H9 (cell line): ENCODE data around the gene SCN3A. TPM values are rescaled to one million over a fixed set of nuclear protein-coding genes. Genes with fewer than 3 reads are reported as not detected.

Experiments
- DNase-seq: peaks from one replicate; pipeline ENCODE4 v3.0.0-alpha.2; 2017
- H2AFZ ChIP-seq: one replicate; pipeline ENCODE4 v1.6.1; 2013; ENCODE audit warnings: mild to moderate bottlenecking, low read length, control low read depth, moderate library complexity
- H2AK5ac ChIP-seq: 2 replicates; pipeline ENCODE4 v1.6.1; 2013; ENCODE audit warnings: low read length, control low read depth, mixed read lengths; ENCODE audit not compliant: insufficient read length
- H2BK120ac ChIP-seq: one replicate; pipeline ENCODE4 v1.6.1; 2013; ENCODE audit warnings: low read depth, mild to moderate bottlenecking, low read length, control low read depth, inconsistent platforms; ENCODE audit not compliant: poor library complexity, severe bottlenecking
- H2BK12ac ChIP-seq: 2 replicates; pipeline ENCODE4 v1.6.1; 2013; ENCODE audit warnings: low read length, control low read depth, mixed read lengths, low read depth; ENCODE audit not compliant: insufficient read length
- H2BK15ac ChIP-seq: 2 replicates; pipeline ENCODE4 v1.6.1; 2013; ENCODE audit warnings: low read depth, low read length, control low read depth
- H2BK20ac ChIP-seq: one replicate; pipeline ENCODE4 v1.6.1; 2013; ENCODE audit warnings: low read depth, mild to moderate bottlenecking, low read length, control low read depth, inconsistent platforms; ENCODE audit not compliant: poor library complexity, severe bottlenecking
- H2BK5ac ChIP-seq: 2 replicates; pipeline ENCODE4 v1.6.1; 2013; ENCODE audit warnings: low read length, control low read depth, mixed read lengths; ENCODE audit not compliant: insufficient read length
- H3K14ac ChIP-seq: 2 replicates; pipeline ENCODE4 v1.6.1; 2013; ENCODE audit warnings: low read length, control low read depth; ENCODE audit not compliant: insufficient read depth
- H3K18ac ChIP-seq: 2 replicates; pipeline ENCODE4 v1.6.1; 2013; ENCODE audit warnings: low read depth, mild to moderate bottlenecking, mixed read lengths, low read length, control low read depth; ENCODE audit not compliant: insufficient read length
- H3K23ac ChIP-seq: 2 replicates; pipeline ENCODE4 v1.6.1; 2013; ENCODE audit warnings: low read length, control low read depth, mixed read lengths, low read depth; ENCODE audit not compliant: insufficient read length
- H3K23me2 ChIP-seq: 2 replicates; pipeline ENCODE4 v1.6.1; 2013; ENCODE audit warnings: low read depth, mild to moderate bottlenecking, mixed read lengths, low read length, control low read depth; ENCODE audit not compliant: insufficient read length, poor library complexity, severe bottlenecking
- H3K27ac ChIP-seq: 2 replicates; pipeline ENCODE4 v1.5.1; 2013; ENCODE audit warnings: low read length, control low read depth, mixed read lengths, low read depth; ENCODE audit not compliant: insufficient read length
- H3K27me3 ChIP-seq: 2 replicates; pipeline ENCODE4 v1.6.1; 2013; ENCODE audit warnings: low read length, control low read depth, inconsistent platforms; ENCODE audit not compliant: insufficient read depth
- H3K4ac ChIP-seq: 2 replicates; pipeline ENCODE4 v1.6.1; 2013; ENCODE audit warnings: low read depth, mild to moderate bottlenecking, control low read depth, inconsistent platforms, low read length, moderate library complexity
- H3K4me1 ChIP-seq: 2 replicates; pipeline ENCODE4 v1.6.1; 2013; ENCODE audit warnings: low read length, control low read depth, inconsistent platforms; ENCODE audit not compliant: insufficient read depth
- H3K4me2 ChIP-seq: 2 replicates; pipeline ENCODE4 v1.6.1; 2013; ENCODE audit warnings: low read length, control low read depth, mixed read lengths; ENCODE audit not compliant: insufficient read length, insufficient read depth
- H3K56ac ChIP-seq: 2 replicates; pipeline ENCODE4 v1.6.1; 2013; ENCODE audit warnings: low read depth, mild to moderate bottlenecking, mixed read lengths, low read length, control low read depth; ENCODE audit not compliant: insufficient read length
- H3K79me1 ChIP-seq: 2 replicates; pipeline ENCODE4 v1.6.1; 2013; ENCODE audit warnings: low read depth, mild to moderate bottlenecking, moderate library complexity, low read length, control low read depth, inconsistent platforms; ENCODE audit not compliant: insufficient read depth, poor library complexity, severe bottlenecking
- H3K79me2 ChIP-seq: 2 replicates; pipeline ENCODE4 v1.6.1; 2013; ENCODE audit warnings: low read length, control low read depth, inconsistent platforms; ENCODE audit not compliant: insufficient read depth
- H3K9ac ChIP-seq: 2 replicates; pipeline ENCODE4 v1.6.1; 2013; ENCODE audit warnings: low read length, control low read depth, mixed read lengths; ENCODE audit not compliant: insufficient read length; ENCODE audit errors: extremely low read depth
- H3K9me3 ChIP-seq: one replicate; pipeline ENCODE4 v1.6.1; 2013; ENCODE audit warnings: low read depth, low read length, inconsistent platforms; ENCODE audit not compliant: control insufficient read depth
- H3T11ph ChIP-seq: one replicate; pipeline ENCODE4 v1.6.1; 2013; ENCODE audit warnings: mild to moderate bottlenecking, low read length, control low read depth, inconsistent platforms
- H4K20me1 ChIP-seq: one replicate; pipeline ENCODE4 v1.6.1; 2013; ENCODE audit not compliant: control insufficient read depth, insufficient read length, insufficient read depth
- H4K5ac ChIP-seq: 2 replicates; pipeline ENCODE4 v1.6.1; 2013; ENCODE audit warnings: low read depth, mild to moderate bottlenecking, mixed read lengths, low read length, control low read depth; ENCODE audit not compliant: insufficient read length
- H4K8ac ChIP-seq: replicated peaks from 2 replicates; pipeline ENCODE4 v1.6.1; 2013; ENCODE audit warnings: low read length, control low read depth, mixed read lengths, low read depth; ENCODE audit not compliant: insufficient read length
- H4K91ac ChIP-seq: 2 replicates; pipeline ENCODE4 v1.6.1; 2013; ENCODE audit warnings: low read depth, mild to moderate bottlenecking, moderate library complexity, mixed read lengths, low read length, control low read depth; ENCODE audit not compliant: insufficient read length
- H3K27ac Mint-ChIP-seq, 3 experiments: 2 replicates in 2 of 3; 3 replicates in 1 of 3; pipeline ENCODE4 v1.8.0; 2020 to 2021; ENCODE audit warnings: mixed read lengths in 3 of 3, mild to moderate bottlenecking in 1 of 3, moderate library complexity in 1 of 3
- H3K27me3 Mint-ChIP-seq: 2 replicates; pipeline ENCODE4 v1.8.0; 2021; ENCODE audit warnings: low read depth, mild to moderate bottlenecking, moderate library complexity, mixed read lengths
- H3K36me3 Mint-ChIP-seq, 3 experiments: 2 replicates in 2 of 3; 3 replicates in 1 of 3; pipeline ENCODE4 v1.8.0; 2020 to 2021; ENCODE audit warnings: low read depth in 3 of 3, mixed read lengths in 3 of 3; ENCODE audit not compliant: insufficient read depth in 1 of 3
- H3K4me1 Mint-ChIP-seq, 2 experiments: 2 replicates each; pipeline ENCODE4 v1.8.0; 2020; ENCODE audit warnings: mixed read lengths in 2 of 2
- H3K4me3 Mint-ChIP-seq, 2 experiments: 2 replicates in 1 of 2; 3 replicates in 1 of 2; pipeline ENCODE4 v1.8.0; 2020 to 2021; ENCODE audit warnings: mild to moderate bottlenecking in 2 of 2, mixed read lengths in 2 of 2, moderate library complexity in 1 of 2
- H3K9me3 Mint-ChIP-seq, 2 experiments: 2 replicates in 1 of 2; 3 replicates in 1 of 2; pipeline ENCODE4 v1.8.0; 2020; ENCODE audit warnings: mild to moderate bottlenecking in 2 of 2, mixed read lengths in 2 of 2, moderate library complexity in 1 of 2
- WGBS: extraction: QIAGEN DNeasy Blood & Tissue Kit; methylation state at CpG from one replicate; pipeline ENCODE4 v1.1.7; 2013; ENCODE audit warnings: missing lambda C conversion rate, low lambda C conversion rate, mixed read lengths; ENCODE audit not compliant: insufficient read length; ENCODE audit errors: extremely low coverage; 5-methylcytosine and 5-hydroxymethylcytosine counted together
- total RNA-seq: library from RNA; stranded (reverse); gene quantifications from 2 replicates; pipeline ENCODE4 v1.2.1, GENCODE V29; 2021
- TF ChIP-seq, protein P1 (sequence below): fragments of 200-600 bp; sonication (generic); conservative IDR thresholded peaks from 3 replicates; pipeline ENCODE4 v1.8.0; 2021; ENCODE audit warnings: antibody characterized with exemption, mild to moderate bottlenecking

The SCN3A gene
- total RNA-seq, 1 experiment from 2014 or later, result not detected

DNA sequence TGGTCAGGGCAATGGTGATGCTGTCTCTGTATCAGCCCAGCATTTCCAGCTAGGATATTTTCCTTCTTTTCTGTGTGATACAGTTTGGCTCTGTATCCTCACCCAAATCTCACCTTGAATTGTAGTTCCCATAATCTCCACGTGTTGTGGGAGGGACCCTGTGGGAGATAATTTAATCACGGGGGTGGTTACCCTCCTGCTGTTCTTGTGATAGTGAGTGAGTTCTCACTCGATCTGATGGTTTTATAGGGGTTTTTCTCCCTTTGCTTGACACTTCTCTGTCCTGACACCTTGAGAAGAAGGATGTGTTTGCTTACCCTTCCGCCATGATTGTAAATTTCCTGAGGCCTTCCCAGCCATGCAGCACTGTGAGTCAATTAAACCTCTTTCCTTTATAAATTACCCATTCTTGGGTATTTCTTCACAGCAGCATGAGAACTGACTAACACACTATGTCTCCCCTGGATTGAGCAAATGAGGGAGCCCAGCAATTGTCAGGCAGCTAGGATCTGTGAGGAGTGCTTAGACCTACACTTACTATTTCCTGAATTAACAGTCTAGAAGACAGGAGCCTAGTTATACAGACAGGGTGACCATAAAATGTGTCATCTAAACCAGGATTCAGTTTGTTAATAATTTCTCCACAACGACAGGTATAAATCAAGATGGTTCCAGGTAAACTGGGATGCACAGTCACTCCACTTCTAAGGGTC lies 41.4 kb upstream of the SCN3A start:
- H2BK20ac ChIP-seq, result no peak overlapping the region

More for the DNA sequence above, 41.4 kb upstream of the SCN3A start:
- Histone ChIP-seq H2AFZ (no peak overlapping the region), H2BK5ac (no peak overlapping the region), H4K91ac (no peak overlapping the region), H3K23ac (no peak overlapping the region), H2BK120ac (no peak overlapping the region), H2AK5ac (no peak overlapping the region), H3K56ac (no peak overlapping the region), H3K14ac (no peak overlapping the region), H3K79me2 (no peaks in the 10 kb centered on the region), H3T11ph (no peak overlapping the region), H3K4me1 (no peaks in the 10 kb centered on the region), H4K8ac (no peak overlapping the region), H4K20me1 (no peaks in the 10 kb centered on the region), H3K9ac (no peak overlapping the region), H3K79me1 (no peaks in the 10 kb centered on the region), H3K27me3 (no peaks in the 10 kb centered on the region), H3K9me3 (no peaks in the 10 kb centered on the region), H3K4ac (no peak overlapping the region), H3K27ac (no peak overlapping the region), H4K5ac (no peak overlapping the region), H3K23me2 (no peaks in the 10 kb centered on the region), H3K4me2 (no peak overlapping the region), H2BK12ac (no peak overlapping the region), H2BK15ac (no peak overlapping the region), H3K18ac (no peak overlapping the region)
- Mint-ChIP-seq H3K36me3 (no peaks in the 10 kb centered on the region), H3K27me3 (no peaks in the 10 kb centered on the region), H3K27ac (no peak overlapping the region; a peak in 1 of 7 replicates), H3K9me3 (no peaks in the 10 kb centered on the region), H3K4me3 (no peak overlapping the region), H3K4me1 (no peaks in the 10 kb centered on the region)
- TF ChIP-seq, protein P1, sequence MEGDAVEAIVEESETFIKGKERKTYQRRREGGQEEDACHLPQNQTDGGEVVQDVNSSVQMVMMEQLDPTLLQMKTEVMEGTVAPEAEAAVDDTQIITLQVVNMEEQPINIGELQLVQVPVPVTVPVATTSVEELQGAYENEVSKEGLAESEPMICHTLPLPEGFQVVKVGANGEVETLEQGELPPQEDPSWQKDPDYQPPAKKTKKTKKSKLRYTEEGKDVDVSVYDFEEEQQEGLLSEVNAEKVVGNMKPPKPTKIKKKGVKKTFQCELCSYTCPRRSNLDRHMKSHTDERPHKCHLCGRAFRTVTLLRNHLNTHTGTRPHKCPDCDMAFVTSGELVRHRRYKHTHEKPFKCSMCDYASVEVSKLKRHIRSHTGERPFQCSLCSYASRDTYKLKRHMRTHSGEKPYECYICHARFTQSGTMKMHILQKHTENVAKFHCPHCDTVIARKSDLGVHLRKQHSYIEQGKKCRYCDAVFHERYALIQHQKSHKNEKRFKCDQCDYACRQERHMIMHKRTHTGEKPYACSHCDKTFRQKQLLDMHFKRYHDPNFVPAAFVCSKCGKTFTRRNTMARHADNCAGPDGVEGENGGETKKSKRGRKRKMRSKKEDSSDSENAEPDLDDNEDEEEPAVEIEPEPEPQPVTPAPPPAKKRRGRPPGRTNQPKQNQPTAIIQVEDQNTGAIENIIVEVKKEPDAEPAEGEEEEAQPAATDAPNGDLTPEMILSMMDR, result no peak
- no peak for DNase-seq
- WGBS, result no CpG with 5 or more reads among the region's 5 CpGs
